Type B pancreatic cell (in vitro differentiated cells): ENCODE data around the gene SELE. TPM values are rescaled to one million over a fixed set of nuclear protein-coding genes. Genes with fewer than 3 reads are reported as not detected.
A peak's percentile ranks its signal among the peaks of the same experiment; 100 is the strongest.

Source experiments
- DNase-seq: peaks from one replicate; pipeline ENCODE4 v3.0.0; 2021; ENCODE audit warnings: mixed read lengths; ENCODE audit not compliant: unreplicated experiment; ENCODE audit errors: extremely low spot score
- H3K27ac Mint-ChIP-seq: 2 replicates; pipeline ENCODE4 v1.8.0; 2021; ENCODE audit warnings: mild to moderate bottlenecking, mixed read lengths
- H3K27me3 Mint-ChIP-seq: 2 replicates; pipeline ENCODE4 v1.8.0; 2021; ENCODE audit warnings: mixed read lengths
- H3K36me3 Mint-ChIP-seq: 2 replicates; pipeline ENCODE4 v1.8.0; 2021; ENCODE audit warnings: mixed read lengths
- H3K4me1 Mint-ChIP-seq: one replicate; pipeline ENCODE4 v1.8.0; 2021; ENCODE audit warnings: mixed read lengths; ENCODE audit not compliant: unreplicated experiment
- H3K4me3 Mint-ChIP-seq: 2 replicates; pipeline ENCODE4 v1.8.0; 2021; ENCODE audit warnings: mild to moderate bottlenecking, mixed read lengths
- H3K9me3 Mint-ChIP-seq: 2 replicates; pipeline ENCODE4 v1.8.0; 2021; ENCODE audit warnings: mixed read lengths
- CTCF ChIP-seq: fragments of 200-600 bp; sonication (generic); conservative IDR thresholded peaks from 2 replicates; pipeline ENCODE4 v1.5.0; 2021; ENCODE audit warnings: antibody characterized with exemption, mild to moderate bottlenecking
- total RNA-seq: library from RNA; stranded (reverse); gene quantifications from 2 replicates; pipeline ENCODE4 v1.2.1, GENCODE V29; 2021; ENCODE audit warnings: low replicate concordance

The SELE gene
- total RNA-seq, 1 donor from 2014 or later: 0.12 TPM

- no peaks in the 10 kb centered on the region for H3K36me3 Mint-ChIP-seq
- no peak for TF ChIP-seq CTCF
- H3K27me3 Mint-ChIP-seq: no peaks in the 10 kb centered on the region
- no peak for DNase-seq
- H3K4me3 Mint-ChIP-seq: no peak overlapping the region
- no peaks in the 10 kb centered on the region for H3K4me1 Mint-ChIP-seq
- H3K27ac Mint-ChIP-seq: no peak overlapping the region
- H3K9me3 Mint-ChIP-seq: no peaks in the 10 kb centered on the region
These were observed 31.9 kb upstream of the SELE start for GRCh38 chr1:169765580-169766331.

GRCh38 chr1:169764919-169765318, 31.0 kb upstream of the SELE start:
- no peak overlapping the region for H3K4me3 Mint-ChIP-seq
- H3K4me1 Mint-ChIP-seq: no peaks in the 10 kb centered on the region
- H3K9me3 Mint-ChIP-seq: peaks cover 5% of the 10 kb centered on the region
- H3K27me3 Mint-ChIP-seq: no peaks in the 10 kb centered on the region
- TF ChIP-seq CTCF: no peak
- DNase-seq: no peak
- no peak overlapping the region for H3K27ac Mint-ChIP-seq
- no peaks in the 10 kb centered on the region for H3K36me3 Mint-ChIP-seq

GRCh38 chr1:169762699-169763098, 28.8 kb upstream of the SELE start:
- no peak for DNase-seq
- no peaks in the 10 kb centered on the region for H3K4me1 Mint-ChIP-seq
- H3K9me3 Mint-ChIP-seq: peaks cover 10% of the 10 kb centered on the region
- no peak overlapping the region for H3K4me3 Mint-ChIP-seq
- H3K27me3 Mint-ChIP-seq: no peaks in the 10 kb centered on the region
- no peak overlapping the region for H3K27ac Mint-ChIP-seq
- TF ChIP-seq CTCF: no peak
- H3K36me3 Mint-ChIP-seq: peaks cover 3% of the 10 kb centered on the region

- Mint-ChIP-seq H3K27me3 (no peaks in the 10 kb centered on the region), H3K9me3 (peaks cover 10% of the 10 kb centered on the region), H3K36me3 (peaks cover 3% of the 10 kb centered on the region), H3K4me1 (no peaks in the 10 kb centered on the region), H3K4me3 (no peak overlapping the region), H3K27ac (no peak overlapping the region)
- TF ChIP-seq CTCF: no peak
- DNase-seq: no peak
These were observed 25.2 kb upstream of the SELE start for GRCh38 chr1:169759038-169759437.

GRCh38 chr1:169753549-169753948, 19.7 kb upstream of the SELE start:
- Mint-ChIP-seq H3K4me1 (no peaks in the 10 kb centered on the region), H3K27ac (no peak overlapping the region), H3K9me3 (no peaks in the 10 kb centered on the region), H3K27me3 (no peaks in the 10 kb centered on the region), H3K4me3 (no peak overlapping the region), H3K36me3 (no peaks in the 10 kb centered on the region)
- no peak for DNase-seq
- peak; percentile 44 for TF ChIP-seq CTCF
